Measurements from ENCODE around the gene NCKAP5.

DNA sequence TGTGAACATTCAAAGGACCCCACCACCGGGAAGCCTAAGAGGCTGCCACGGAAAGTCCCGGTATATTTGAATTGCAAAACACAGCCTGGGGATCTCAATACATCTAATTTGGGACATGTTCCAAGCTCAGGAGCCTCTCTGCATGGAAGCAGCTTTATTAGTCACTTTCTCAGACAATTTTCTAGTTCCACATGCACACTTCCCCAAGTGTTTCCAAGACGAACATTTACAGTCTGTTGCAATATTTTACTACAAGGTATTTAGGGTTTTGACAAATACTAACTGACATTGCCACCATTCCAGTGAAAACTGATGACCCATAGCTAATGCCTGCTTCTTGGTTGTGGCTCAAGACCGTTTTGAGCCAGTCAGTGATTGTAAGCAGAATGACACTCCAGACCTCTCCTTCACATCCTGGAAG is 145.3 kb downstream of the NCKAP5 start:
- TF ChIP-seq EZH2 (IDR thresholded peaks at IDR 0.05; ENCODE audit: insufficient read depth, poor library complexity, severe bottlenecking): no peak
- TF ChIP-seq EZH2phosphoT487 (IDR thresholded peaks at IDR 0.05; ENCODE audit: insufficient read depth, low read depth): no peak

Measured in GM23248 (cell line).